Glomerular visceral epithelial cell (primary cell): Measurements from ENCODE around the gene B3GALT4.
"Not testable (repeated sequence)": the region's sequence is repeated elsewhere in the genome, so short reads cannot be mapped to it uniquely, and the experiment has no call there.

Experiments
- DNase-seq: peaks from one replicate; pipeline ENCODE4 v3.0.0-alpha.2; 2016; ENCODE audit errors: extremely low spot score

The B3GALT4 gene

GRCh38 chr6:33272275-33273128 lies 4.4 kb upstream of the B3GALT4 start:
- DNase-seq: no peak

- DNase-seq: no peak
Measured at GRCh38 chr6:33273129-33273923, 3.6 kb upstream of the B3GALT4 start.

- DNase-seq: no peak
Measured at GRCh38 chr6:33273924-33274902, 2.7 kb upstream of the B3GALT4 start.

GRCh38 chr6:33275795-33276580 lies 935 bp upstream of the B3GALT4 start:
- not testable (repeated sequence) for DNase-seq

GRCh38 chr6:33276581-33276863 lies 401 bp upstream of the B3GALT4 start:
- DNase-seq: no peak

- peak; percentile 12 for DNase-seq
Measured at GRCh38 chr6:33277663-33278391, 904 bp downstream of the B3GALT4 start.

- no peak for DNase-seq
Measured at GRCh38 chr6:33278392-33278741, 1.4 kb downstream of the B3GALT4 start.

- DNase-seq: no peak
Measured at GRCh38 chr6:33278810-33279209, 1.9 kb downstream of the B3GALT4 start.

GRCh38 chr6:33279257-33279695 lies 2.4 kb downstream of the B3GALT4 start:
- DNase-seq: no peak

- peak; percentile 79 for DNase-seq
Measured at GRCh38 chr6:33279971-33280511, 3.1 kb downstream of the B3GALT4 start.

GRCh38 chr6:33280539-33280938 lies 3.6 kb downstream of the B3GALT4 start:
- no peak for DNase-seq

- not testable (repeated sequence) for DNase-seq
Measured at GRCh38 chr6:33285214-33285613, 8.3 kb downstream of the B3GALT4 start.

GRCh38 chr6:33286946-33287914 lies 10.3 kb downstream of the B3GALT4 start:
- DNase-seq: no peak

GRCh38 chr6:33288141-33288920 lies 11.4 kb downstream of the B3GALT4 start:
- no peak for DNase-seq

- peak; percentile 85 for DNase-seq
Measured at GRCh38 chr6:33288921-33289783, 12.2 kb downstream of the B3GALT4 start, which contains the start of the genes PFDN6 and WDR46. Gene PFDN6 (plus strand): TSS chr6:33289601. CDS start chr6:33289857, 256 bp downstream. Gene WDR46 (minus strand): TSS chr6:33289239. CDS start chr6:33289170, 69 bp downstream.

GRCh38 chr6:33289784-33290315 lies 12.9 kb downstream of the B3GALT4 start:
- DNase-seq: no peak

GRCh38 chr6:33290459-33290858 lies 13.5 kb downstream of the B3GALT4 start:
- DNase-seq: no peak
